Panc1 (cell line): ENCODE data around the gene BOLA1. TPM values are rescaled to one million over a fixed set of nuclear protein-coding genes. Genes with fewer than 3 reads are reported as not detected.

ENCODE experiments used
- ATAC-seq: fragments of 200-7000 bp; cut with Tn5 transposase; 2 replicates; pipeline ENCODE4 v1.9.1; 2020; ENCODE audit warnings: mild to moderate bottlenecking, moderate library complexity
- BruUV-seq: library from RNA; stranded (reverse); fragments of 400-500 nt; replicated peaks from 2 replicates; lab custom pipeline; 2021; lab: Mats Ljungman, UMichigan
- CTCF ChIA-PET: fragments of 300-600 bp; sonication (Branson Sonifier 250); formaldehyde crosslinking; loops from one replicate; lab custom pipeline; 2022; ENCODE audit warnings: antibody characterized with exemption; lab: Charles Lee
- POLR2A ChIA-PET: fragments of 300-600 bp; sonication (Branson Sonifier 250); formaldehyde crosslinking; loops from one replicate; lab custom pipeline; 2022; ENCODE audit warnings: antibody characterized with exemption; lab: Charles Lee
- DNase-seq: peaks from one replicate; pipeline ENCODE4 v3.0.0-alpha.2; 2010; ENCODE audit warnings: low read depth, low spot score
- H3K27ac ChIP-seq: 2 replicates; pipeline ENCODE4 v1.5.1; 2011; ENCODE audit warnings: mild to moderate bottlenecking, low read length, inconsistent platforms
- H3K27me3 ChIP-seq: fragments of 200-500 bp; sonication (Bioruptor generic); 2 replicates; pipeline ENCODE4 v1.6.0; 2014; ENCODE audit warnings: low read length, inconsistent platforms; ENCODE audit not compliant: control insufficient read depth, insufficient read depth
- H3K36me3 ChIP-seq: fragments of 200-500 bp; sonication (Bioruptor generic); 2 replicates; pipeline ENCODE4 v1.5.1; 2014; ENCODE audit warnings: inconsistent platforms, mild to moderate bottlenecking, low read length, moderate library complexity; ENCODE audit not compliant: control insufficient read depth, insufficient read depth
- H3K4me1 ChIP-seq: 2 replicates; pipeline ENCODE4 v1.5.1; 2011; ENCODE audit warnings: inconsistent platforms, mild to moderate bottlenecking, low read length, moderate library complexity; ENCODE audit not compliant: control insufficient read depth, insufficient read depth
- H3K4me3 ChIP-seq, 2 experiments: 2 replicates each; pipeline ENCODE4 v1.5.1; 2011 to 2012; ENCODE audit warnings: low read depth in 2 of 2, low read length in 2 of 2, mild to moderate bottlenecking in 2 of 2, inconsistent platforms in 1 of 2, moderate library complexity in 1 of 2
- H3K9me3 ChIP-seq: fragments of 200-500 bp; sonication (Bioruptor generic); 2 replicates; pipeline ENCODE4 v1.5.1; 2014; ENCODE audit warnings: low read depth, mild to moderate bottlenecking, inconsistent platforms, low read length, moderate library complexity; ENCODE audit not compliant: control insufficient read depth, insufficient read depth
- POLR2AphosphoS5 ChIP-seq: IDR thresholded peaks from 2 replicates; pipeline ENCODE4 v1.6.1; 2012; ENCODE audit warnings: mild to moderate bottlenecking, low read depth, low read length, moderate library complexity
- SIN3A ChIP-seq: IDR thresholded peaks from 2 replicates; pipeline ENCODE4 v1.6.1; 2012; ENCODE audit warnings: low read depth, mild to moderate bottlenecking, low read length, moderate library complexity, borderline replicate concordance; ENCODE audit not compliant: insufficient read depth
- TCF7L2 ChIP-seq: IDR thresholded peaks from 2 replicates; pipeline ENCODE4 v1.6.1; 2011; ENCODE audit warnings: mild to moderate bottlenecking, low read depth, low read length, inconsistent platforms
- in situ Hi-C: cut with HindIII; loops from 2 replicates; pipeline ENCODE4 v1.10.0; 2016; ENCODE audit warnings: low sequenced_read_pairs, low pct_unique_long_range_greater_than_20kb
- intact Hi-C: fragments of 100-400 bp; cut with micrococcal nuclease; formaldehyde crosslinking; loops from one replicate; pipeline ENCODE4 v1.10.0; 2022; ENCODE audit not compliant: unreplicated experiment
- total RNA-seq: library from RNA; stranded (reverse); gene quantifications from one replicate; pipeline ENCODE4 v1.2.1, GENCODE V29; 2021; ENCODE audit not compliant: unreplicated experiment
- TF ChIP-seq, protein P1 (sequence below): fragments of 450-650 bp; IDR thresholded peaks from 2 replicates; pipeline ENCODE4 v1.5.1; 2017; ENCODE audit warnings: mild to moderate bottlenecking
- TF ChIP-seq, protein P2 (sequence below), 2 experiments: IDR thresholded peaks; 2 replicates each; pipeline ENCODE4 v1.6.1; 2011 to 2012; ENCODE audit warnings: low read depth in 2 of 2, control low read depth in 1 of 2, low read length in 1 of 2, mild to moderate bottlenecking in 1 of 2, moderate library complexity in 1 of 2; ENCODE audit not compliant: insufficient read depth in 1 of 2

The BOLA1 gene
- total RNA-seq, 1 experiment from 2014 or later = 14.6 TPM

DNA sequence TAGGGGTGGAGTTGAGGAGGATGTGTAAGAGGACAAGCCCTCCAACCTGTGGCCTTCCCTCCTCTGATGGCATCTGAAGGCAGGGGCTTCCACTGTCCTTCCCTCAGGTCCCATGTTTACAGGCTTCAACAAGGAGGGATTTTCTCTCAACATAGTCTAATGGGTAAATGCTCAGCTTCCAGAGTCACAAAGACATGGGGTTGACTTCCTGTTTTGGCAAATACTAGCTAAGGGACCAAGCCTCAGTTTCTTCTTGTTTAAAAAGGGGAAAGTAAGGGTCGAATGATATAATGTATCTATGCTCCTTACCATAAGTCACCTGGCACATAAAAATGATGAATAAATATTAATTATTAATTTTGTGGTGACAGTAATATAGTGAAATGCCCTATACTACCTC, 15.2 kb downstream of the BOLA1 start:
- DNase-seq (no peak), ATAC-seq (no peak)
- ChIA-PET POLR2A (no interaction called here), CTCF (no interaction called here)
- no peak for TF ChIP-seq POLR2AphosphoS5
- no peak for TF ChIP-seq SIN3A
- TF ChIP-seq, protein P1, sequence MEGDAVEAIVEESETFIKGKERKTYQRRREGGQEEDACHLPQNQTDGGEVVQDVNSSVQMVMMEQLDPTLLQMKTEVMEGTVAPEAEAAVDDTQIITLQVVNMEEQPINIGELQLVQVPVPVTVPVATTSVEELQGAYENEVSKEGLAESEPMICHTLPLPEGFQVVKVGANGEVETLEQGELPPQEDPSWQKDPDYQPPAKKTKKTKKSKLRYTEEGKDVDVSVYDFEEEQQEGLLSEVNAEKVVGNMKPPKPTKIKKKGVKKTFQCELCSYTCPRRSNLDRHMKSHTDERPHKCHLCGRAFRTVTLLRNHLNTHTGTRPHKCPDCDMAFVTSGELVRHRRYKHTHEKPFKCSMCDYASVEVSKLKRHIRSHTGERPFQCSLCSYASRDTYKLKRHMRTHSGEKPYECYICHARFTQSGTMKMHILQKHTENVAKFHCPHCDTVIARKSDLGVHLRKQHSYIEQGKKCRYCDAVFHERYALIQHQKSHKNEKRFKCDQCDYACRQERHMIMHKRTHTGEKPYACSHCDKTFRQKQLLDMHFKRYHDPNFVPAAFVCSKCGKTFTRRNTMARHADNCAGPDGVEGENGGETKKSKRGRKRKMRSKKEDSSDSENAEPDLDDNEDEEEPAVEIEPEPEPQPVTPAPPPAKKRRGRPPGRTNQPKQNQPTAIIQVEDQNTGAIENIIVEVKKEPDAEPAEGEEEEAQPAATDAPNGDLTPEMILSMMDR = no peak
- TF ChIP-seq, protein P2, sequence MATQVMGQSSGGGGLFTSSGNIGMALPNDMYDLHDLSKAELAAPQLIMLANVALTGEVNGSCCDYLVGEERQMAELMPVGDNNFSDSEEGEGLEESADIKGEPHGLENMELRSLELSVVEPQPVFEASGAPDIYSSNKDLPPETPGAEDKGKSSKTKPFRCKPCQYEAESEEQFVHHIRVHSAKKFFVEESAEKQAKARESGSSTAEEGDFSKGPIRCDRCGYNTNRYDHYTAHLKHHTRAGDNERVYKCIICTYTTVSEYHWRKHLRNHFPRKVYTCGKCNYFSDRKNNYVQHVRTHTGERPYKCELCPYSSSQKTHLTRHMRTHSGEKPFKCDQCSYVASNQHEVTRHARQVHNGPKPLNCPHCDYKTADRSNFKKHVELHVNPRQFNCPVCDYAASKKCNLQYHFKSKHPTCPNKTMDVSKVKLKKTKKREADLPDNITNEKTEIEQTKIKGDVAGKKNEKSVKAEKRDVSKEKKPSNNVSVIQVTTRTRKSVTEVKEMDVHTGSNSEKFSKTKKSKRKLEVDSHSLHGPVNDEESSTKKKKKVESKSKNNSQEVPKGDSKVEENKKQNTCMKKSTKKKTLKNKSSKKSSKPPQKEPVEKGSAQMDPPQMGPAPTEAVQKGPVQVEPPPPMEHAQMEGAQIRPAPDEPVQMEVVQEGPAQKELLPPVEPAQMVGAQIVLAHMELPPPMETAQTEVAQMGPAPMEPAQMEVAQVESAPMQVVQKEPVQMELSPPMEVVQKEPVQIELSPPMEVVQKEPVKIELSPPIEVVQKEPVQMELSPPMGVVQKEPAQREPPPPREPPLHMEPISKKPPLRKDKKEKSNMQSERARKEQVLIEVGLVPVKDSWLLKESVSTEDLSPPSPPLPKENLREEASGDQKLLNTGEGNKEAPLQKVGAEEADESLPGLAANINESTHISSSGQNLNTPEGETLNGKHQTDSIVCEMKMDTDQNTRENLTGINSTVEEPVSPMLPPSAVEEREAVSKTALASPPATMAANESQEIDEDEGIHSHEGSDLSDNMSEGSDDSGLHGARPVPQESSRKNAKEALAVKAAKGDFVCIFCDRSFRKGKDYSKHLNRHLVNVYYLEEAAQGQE (IDR thresholded peaks at IDR 0.05; ENCODE audit: insufficient read depth in 1 of 2, low read depth in 2 of 2, low read length in 1 of 2) = no peak
- no peak for TF ChIP-seq TCF7L2
- intact Hi-C loops = no loop called here
- in situ Hi-C loops = no loop called here
- Histone ChIP-seq H3K36me3 (no peaks in the 10 kb centered on the region), H3K4me3 (no peak overlapping the region), H3K27me3 (no peaks in the 10 kb centered on the region), H3K9me3 (no peaks in the 10 kb centered on the region), H3K27ac (no peak overlapping the region), H3K4me1 (peaks cover 4% of the 10 kb centered on the region; the same call in 1 of the 2 replicates)
- no TSS peak for BruUV-seq

DNA sequence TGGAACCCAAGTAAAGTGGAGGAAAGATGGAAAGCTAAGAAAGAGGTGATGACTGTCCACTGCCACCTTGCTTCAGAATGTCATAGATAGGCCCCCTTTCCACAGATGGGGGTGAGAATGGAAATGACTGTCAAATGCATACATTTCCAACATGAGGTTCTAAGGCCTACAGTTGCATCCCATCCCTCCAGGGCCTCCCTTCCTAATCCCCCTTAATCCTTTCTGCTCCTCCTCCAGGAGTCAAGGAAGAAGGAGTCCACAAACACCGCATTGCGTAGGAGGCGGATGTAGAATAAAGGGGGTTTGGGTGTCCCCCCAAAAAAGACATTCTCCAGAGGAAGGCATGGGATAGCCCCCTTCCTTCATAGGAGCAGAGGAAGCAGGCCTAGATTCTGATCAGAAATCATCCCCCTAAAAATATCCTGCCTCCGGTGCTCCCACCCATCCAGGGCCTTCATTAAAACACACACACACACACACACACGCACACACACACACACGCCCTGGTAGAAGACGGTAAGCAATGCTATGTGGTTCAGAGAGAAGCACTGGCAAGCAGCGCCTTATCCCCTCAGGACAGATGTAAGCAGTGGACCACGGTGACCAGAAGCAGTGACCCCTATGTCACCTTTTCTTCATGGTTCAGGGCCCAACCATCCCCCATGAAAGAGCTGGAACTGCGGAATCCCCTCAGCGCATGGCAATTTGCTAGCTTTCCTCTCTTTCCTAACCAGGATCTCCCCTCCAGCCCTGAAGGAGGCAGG, 16.2 kb downstream of the BOLA1 start:
- H3K36me3 ChIP-seq = no peaks in the 10 kb centered on the region
- TF ChIP-seq SIN3A = no peak
- no peak for TF ChIP-seq TCF7L2
- TF ChIP-seq, protein P1 = no peak
- no peak for TF ChIP-seq POLR2AphosphoS5
- TF ChIP-seq, protein P2 (IDR thresholded peaks at IDR 0.05; ENCODE audit: insufficient read depth in 1 of 2, low read depth in 2 of 2, low read length in 1 of 2) = no peak
- H3K4me1 ChIP-seq = peaks cover 4% of the 10 kb centered on the region; the same call in 1 of the 2 replicates
- BruUV-seq = no TSS peak
- POLR2A ChIA-PET = interaction anchor here (1.1 kb wide), 1 partner anchor 28 kb away, joined by 3 read pairs; a partner anchor contains a TSS
- no peak overlapping the region for H3K27ac ChIP-seq
- ATAC-seq = no peak
- CTCF ChIA-PET = no interaction called here
- intact Hi-C loops (no loop called here), in situ Hi-C loops (no loop called here)
- H3K4me3 ChIP-seq = no peak overlapping the region
- no peaks in the 10 kb centered on the region for H3K27me3 ChIP-seq
- H3K9me3 ChIP-seq = no peaks in the 10 kb centered on the region
- DNase-seq = no peak
